ENCODE results near the gene CBLB.

CBLB gene

DNA sequence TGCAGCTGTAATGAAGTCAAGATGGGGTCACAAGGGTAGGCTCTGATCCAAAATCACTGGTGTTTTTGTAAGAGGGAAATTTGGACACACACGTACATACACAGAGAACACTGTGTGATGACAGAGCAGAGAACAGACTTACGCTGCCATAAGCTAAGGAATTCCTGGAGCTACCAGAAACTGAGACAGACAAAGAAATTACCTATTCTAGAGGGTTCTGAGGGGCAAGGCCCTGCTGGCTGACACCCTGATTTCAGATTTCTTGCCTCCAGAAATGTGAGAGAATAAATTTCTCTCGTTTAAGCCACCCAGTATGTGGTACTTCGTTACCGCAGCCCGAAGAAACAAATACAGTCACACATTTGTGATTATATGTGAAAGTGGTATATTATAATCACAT is 24.8 kb downstream of the CBLB start:
- DNase-seq (ENCODE audit: extremely low read depth, low read depth), result no peak
- H3K4me3 ChIP-seq (replicated peaks; ENCODE audit: low read depth, low read length), result no peak overlapping the region
- TF ChIP-seq, protein P1, sequence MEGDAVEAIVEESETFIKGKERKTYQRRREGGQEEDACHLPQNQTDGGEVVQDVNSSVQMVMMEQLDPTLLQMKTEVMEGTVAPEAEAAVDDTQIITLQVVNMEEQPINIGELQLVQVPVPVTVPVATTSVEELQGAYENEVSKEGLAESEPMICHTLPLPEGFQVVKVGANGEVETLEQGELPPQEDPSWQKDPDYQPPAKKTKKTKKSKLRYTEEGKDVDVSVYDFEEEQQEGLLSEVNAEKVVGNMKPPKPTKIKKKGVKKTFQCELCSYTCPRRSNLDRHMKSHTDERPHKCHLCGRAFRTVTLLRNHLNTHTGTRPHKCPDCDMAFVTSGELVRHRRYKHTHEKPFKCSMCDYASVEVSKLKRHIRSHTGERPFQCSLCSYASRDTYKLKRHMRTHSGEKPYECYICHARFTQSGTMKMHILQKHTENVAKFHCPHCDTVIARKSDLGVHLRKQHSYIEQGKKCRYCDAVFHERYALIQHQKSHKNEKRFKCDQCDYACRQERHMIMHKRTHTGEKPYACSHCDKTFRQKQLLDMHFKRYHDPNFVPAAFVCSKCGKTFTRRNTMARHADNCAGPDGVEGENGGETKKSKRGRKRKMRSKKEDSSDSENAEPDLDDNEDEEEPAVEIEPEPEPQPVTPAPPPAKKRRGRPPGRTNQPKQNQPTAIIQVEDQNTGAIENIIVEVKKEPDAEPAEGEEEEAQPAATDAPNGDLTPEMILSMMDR (IDR thresholded peaks at IDR 0.05; ENCODE audit: low read depth, low read length, missing control alignments), result no peak

DNA sequence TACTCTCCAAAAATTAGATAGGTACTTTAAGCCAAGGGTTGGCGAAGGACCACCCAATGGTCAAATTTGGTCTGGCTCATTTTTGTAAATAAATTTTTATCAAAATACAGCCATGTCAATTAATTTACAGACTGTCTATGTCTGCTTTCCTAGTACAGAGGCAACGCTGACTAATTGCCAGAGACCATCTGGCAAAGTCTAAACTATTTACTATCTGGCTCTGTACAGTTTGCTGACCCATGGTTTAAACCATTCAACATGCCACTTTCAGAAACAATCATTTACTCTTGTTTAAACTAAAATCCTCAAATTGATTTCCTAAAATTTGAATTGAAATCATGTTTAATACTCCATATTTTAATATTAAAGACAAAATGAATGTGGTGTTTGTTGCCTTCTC is 25.9 kb downstream of the CBLB start:
- H3K4me3 ChIP-seq (replicated peaks; ENCODE audit: low read depth, low read length), result no peak overlapping the region
- DNase-seq (ENCODE audit: extremely low read depth, low read depth), result no peak
- TF ChIP-seq, protein P1 (IDR thresholded peaks at IDR 0.05; ENCODE audit: low read depth, low read length, missing control alignments), result no peak

DNA sequence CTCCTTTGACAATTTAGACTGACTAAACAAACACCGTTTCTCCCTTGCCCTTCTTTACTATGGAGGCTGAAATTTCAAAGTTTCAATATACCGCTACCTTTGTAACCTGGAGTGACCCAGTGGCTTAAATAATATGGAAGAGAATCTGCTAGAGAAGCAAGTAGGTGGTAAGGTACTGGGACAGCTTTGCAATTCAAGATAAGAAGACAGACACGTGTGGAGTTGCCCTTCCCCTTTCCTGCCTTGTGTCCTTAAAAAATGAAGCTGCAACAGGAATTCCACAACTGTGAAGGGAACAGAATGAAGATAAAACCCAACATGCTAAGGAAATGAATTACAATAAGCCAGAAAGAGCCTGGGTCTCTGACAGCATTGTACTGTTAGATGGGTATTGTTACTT is 26.4 kb downstream of the CBLB start:
- no peak for DNase-seq (ENCODE audit: extremely low read depth, low read depth)
- TF ChIP-seq, protein P1 (IDR thresholded peaks at IDR 0.05; ENCODE audit: low read depth, low read length, missing control alignments), result no peak
- H3K4me3 ChIP-seq (replicated peaks; ENCODE audit: low read depth, low read length), result no peak overlapping the region

DNA sequence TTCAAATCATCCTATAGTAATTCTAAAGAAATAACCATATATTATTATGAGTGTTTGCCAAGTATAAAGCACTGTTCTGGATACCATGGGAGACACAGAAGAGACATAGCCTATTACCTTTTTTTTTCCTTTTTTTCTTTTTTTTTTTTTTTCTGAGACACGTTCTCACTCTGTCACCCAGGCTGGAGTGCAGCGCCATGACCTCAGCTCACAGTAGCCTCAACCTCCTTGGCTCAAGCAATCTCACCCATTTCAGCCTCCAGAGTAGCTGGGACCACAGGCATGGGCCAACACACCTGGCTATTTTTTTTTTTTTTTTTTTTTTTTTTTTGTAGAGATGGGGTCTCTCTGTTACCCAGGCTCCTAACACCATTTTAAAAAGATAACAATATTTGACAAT is 30.9 kb downstream of the CBLB start:
- DNase-seq (ENCODE audit: extremely low read depth, low read depth), result no peak
- H3K4me3 ChIP-seq (replicated peaks; ENCODE audit: low read depth, low read length), result no peak overlapping the region
- TF ChIP-seq, protein P1 (IDR thresholded peaks at IDR 0.05; ENCODE audit: low read depth, low read length, missing control alignments), result no peak

DNA sequence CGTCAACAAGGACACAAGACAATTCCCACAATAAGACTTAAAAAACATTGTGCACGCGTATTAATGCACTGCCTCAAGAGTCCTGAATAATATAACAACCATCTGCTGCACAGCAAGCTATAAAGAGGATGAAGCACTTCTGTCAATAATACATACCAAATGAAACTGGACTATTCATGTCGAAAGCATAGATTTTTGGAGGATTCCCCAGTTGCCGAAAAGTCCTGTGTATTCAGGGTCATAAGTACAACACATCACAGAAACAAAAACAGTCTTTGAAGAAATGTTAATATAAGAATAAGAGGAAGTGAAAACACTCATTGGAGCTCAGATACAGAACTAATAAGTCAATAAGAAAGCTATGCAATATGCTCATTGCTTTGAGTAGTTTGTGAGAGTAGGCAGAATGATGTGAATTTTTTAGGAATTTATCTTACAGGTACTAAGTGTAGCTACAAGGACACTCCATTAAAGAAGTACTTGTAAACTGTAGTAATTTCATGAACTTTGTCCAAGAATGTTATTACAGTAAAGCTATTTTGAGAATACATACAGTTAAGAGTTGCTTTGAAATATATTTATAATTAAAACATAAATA is 31.6 kb downstream of the CBLB start:
- TF ChIP-seq, protein P1 (IDR thresholded peaks at IDR 0.05; ENCODE audit: low read depth, low read length, missing control alignments), result no peak
- H3K4me3 ChIP-seq (replicated peaks; ENCODE audit: low read depth, low read length), result no peak overlapping the region
- no peak for DNase-seq (ENCODE audit: extremely low read depth, low read depth)

DNA sequence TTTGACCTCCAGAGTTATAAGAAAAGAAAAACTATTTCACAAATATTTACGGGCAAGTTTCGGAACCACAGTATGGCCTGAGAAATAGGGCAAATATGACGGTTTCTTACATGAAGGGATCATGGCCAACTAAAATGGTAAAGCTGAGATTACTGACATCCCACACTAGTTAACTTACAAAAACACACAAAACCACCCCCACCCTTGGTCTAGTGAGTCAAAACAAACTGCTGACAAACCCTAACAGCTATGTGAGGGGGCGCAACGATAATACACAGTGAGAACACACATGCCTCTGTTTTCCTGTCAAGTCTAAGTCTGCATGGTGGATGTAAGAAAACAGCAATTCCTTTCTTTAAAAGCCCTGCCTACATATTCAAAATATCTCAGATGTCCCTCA is 32.3 kb downstream of the CBLB start:
- TF ChIP-seq, protein P1 (IDR thresholded peaks at IDR 0.05; ENCODE audit: low read depth, low read length, missing control alignments), result no peak
- no peak overlapping the region for H3K4me3 ChIP-seq (replicated peaks; ENCODE audit: low read depth, low read length)
- no peak for DNase-seq (ENCODE audit: extremely low read depth, low read depth)

DNA sequence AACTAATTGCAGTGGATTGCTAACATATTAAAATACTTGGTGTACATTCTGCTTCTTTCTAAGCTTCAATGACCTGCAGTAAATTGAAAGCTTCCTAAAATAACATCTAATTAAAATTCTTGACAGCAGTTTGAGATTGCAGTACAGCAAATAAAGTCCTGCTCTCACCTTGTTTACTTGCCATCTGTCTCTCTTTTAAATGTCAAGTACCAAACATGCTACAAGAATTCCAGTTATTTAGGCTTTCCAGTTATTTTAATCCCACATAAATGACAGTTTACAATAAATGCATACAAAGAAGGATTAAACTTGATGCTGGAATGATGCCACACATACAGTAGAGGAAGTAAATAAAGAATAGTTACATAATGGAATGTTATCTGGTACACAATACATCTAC is 33.2 kb downstream of the CBLB start:
- H3K4me3 ChIP-seq (replicated peaks; ENCODE audit: low read depth, low read length), result no peak overlapping the region
- TF ChIP-seq, protein P1 (IDR thresholded peaks at IDR 0.05; ENCODE audit: low read depth, low read length, missing control alignments), result no peak
- no peak for DNase-seq (ENCODE audit: extremely low read depth, low read depth)
